ENCODE measurements around the gene SLC13A4.

Gene SLC13A4

GRCh38 chr7:135719688-135720087 lies 8.3 kb downstream of the SLC13A4 start:
- no peak for DNase-seq (ENCODE audit: low read depth in 2 of 3, low spot score in 2 of 3)

DNA sequence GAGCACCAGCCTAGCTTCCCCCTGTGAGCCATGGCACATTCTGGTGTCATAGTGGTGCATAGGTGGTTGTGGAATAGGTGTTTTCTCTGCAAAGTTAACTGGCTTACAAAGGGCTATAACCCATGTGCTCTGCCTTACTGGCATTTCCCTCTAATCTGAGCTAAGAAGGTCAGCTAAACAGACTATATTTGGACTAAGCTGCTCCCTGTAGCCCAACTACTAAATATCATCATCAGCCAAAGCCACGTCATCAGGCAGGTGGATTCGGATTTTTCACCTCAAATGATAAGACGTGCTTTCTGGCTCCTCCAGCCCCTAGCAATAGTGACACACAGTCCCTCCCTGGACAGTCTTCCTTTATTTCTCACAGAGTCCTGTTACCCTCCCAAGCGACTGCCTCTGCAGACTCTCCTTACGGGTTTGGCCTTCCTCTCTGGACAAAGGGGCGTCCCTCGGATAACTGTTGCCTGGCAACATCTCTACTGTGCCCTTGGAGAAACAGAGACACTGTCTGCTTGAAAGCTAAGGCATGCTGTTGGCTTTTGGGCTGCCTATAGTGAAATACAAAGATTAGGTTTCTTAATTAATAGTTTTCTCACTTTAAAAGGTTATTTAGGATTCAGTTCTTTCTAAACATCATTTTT lies 9.1 kb downstream of the SLC13A4 start:
- no peak for DNase-seq (ENCODE audit: low read depth in 2 of 3, low spot score in 2 of 3)

- DNase-seq (ENCODE audit: low read depth in 2 of 3, low spot score in 2 of 3), result no peak
Measured at GRCh38 chr7:135718219-135718618, 9.8 kb downstream of the SLC13A4 start.

DNA sequence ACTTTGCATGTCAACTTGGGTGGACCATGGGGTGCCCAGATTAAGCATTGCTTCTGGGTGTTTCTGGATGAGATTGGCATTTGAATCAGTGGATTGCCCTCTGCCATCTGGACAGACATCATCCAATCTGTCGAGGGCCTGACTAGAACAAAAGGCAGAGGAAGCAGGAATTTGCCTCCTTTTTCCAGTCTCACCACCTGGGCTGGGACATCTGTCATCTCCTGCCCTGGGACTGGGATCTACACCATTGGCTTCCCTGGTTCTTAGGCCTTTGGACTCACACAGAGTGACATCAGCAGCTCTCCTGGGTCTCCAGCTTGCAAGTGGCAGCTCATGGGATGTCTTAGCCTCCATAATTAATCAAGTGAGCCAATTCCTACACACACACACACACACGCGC lies 10.3 kb downstream of the SLC13A4 start:
- DNase-seq (ENCODE audit: low read depth in 2 of 3, low spot score in 2 of 3), result no peak

DNA sequence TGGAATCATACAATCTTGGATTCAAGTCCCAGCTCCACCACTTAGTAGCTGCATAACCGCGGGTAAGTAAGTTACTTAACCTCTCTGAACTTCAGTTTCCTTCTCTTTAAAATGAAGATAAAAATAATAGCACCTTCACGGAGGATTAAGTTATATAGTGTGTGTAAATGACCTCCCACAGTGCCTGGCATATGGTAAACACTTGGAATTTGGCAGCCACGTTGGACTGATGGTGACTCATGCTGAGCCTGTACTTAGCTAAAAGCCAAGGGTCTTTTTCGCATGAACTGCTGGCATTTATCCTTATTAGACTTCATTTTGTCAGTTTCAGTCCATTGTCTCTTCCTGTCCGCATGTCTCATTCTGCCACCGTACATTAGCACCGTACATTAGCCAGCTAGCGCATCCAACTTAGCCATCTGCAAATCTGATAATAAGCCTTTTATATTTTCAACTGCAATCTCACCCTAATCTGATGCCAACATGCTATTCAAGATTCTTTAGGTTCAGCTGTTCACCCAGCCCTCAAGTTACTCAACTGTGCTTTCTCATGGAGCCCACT lies 11.2 kb downstream of the SLC13A4 start:
- DNase-seq (ENCODE audit: low read depth in 2 of 3, low spot score in 2 of 3), result no peak

DNA sequence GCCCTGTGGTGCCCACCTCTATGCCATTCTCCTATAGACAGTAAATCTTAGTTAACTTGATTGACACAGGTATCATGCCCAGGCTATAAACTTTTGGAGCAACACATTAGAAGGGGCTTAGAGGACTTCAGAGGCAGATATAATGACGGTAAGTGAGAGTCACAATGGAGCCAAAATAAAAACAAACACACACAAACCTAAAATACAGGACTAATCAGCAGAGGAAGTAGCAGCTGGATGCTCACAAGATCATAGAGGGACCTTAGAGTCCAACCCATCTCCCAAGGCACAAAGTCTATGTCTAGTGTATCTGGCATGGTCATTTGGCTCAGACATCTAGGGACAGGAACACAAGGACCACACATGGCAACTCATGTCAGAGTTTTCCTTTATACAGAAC lies 12.3 kb downstream of the SLC13A4 start:
- no peak for DNase-seq (ENCODE audit: low read depth in 2 of 3, low spot score in 2 of 3)

DNA sequence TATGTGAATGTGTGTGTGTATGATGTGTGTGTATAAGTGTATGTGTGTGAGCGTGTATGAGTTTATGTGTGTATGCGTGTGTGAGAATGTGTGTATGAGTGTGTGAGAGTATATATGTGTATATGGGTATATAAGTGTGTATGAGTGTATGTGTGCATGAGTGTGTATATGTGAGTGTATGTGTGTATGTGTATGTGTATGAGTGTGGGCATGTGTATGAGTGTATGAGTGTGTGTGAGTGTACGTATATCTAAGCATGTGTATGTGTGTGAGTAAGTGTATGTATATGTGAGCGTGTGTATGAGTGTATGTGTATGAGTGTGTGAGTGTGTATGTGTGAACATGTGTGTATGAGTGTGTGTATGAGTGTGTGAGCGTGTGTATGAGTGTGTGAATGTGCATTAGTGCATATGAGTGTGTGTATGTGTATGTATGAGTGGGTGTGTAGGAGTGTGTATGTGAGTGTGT lies 12.9 kb downstream of the SLC13A4 start:
- no peak for DNase-seq (ENCODE audit: low read depth in 2 of 3, low spot score in 2 of 3)

DNA sequence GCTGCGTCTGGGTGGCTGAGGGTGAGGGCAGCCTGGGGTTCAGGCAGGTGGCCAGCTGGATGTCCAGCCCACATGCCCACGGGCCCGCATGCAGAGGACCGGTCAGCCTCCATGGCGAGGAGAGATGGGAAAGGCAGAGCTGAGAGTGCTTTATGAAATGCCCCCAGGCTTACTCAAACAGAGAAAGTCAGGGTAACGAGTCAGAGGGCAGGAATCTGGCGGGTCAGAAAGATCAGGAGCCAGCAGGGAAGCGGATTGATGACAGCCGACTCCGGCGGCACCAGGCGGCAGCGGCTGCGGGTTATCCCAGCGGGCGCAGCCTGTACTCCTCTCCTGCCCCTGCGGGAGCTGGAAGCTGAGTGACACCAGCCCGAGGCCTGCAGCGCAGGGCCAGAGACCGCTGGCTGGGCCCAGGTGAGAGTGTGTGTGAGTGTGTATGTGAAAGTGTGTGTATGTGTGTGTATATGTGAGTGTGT lies 13.4 kb downstream of the SLC13A4 start:
- no peak for DNase-seq (ENCODE audit: low read depth in 2 of 3, low spot score in 2 of 3)

DNA sequence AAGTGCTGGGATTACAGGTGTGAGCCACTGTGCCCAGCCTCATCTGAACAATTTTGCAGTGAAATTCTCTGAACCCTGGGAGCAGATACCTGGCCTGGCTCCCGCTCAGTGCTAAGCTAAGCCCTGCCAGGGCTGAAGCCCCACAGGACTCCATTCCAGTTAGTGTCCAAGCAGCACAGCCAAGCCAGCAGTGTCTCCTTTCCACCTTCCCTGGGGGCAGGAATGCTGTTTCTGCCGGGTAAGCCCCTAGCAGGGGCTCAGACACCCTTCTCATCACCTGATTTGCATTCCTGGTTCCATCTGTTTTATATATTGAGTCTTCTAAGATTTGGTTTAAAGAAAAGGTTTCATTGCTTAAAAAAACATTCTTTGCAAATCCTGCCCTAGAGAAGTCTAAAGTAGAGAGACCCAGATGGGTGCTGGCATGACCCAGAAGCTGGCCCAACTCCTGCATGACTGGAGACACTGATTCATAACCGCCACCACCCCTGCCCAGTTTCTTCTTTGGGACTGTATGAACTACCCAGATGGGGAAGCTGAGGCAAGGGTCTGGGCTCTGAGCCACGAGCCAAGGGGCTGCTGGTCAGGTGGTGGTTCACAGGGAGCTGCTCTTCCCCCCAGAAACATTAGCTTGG lies 14.0 kb downstream of the SLC13A4 start:
- DNase-seq (ENCODE audit: low read depth in 2 of 3, low spot score in 2 of 3), result no peak

- DNase-seq (ENCODE audit: low read depth in 2 of 3, low spot score in 2 of 3), result no peak
Measured at GRCh38 chr7:135712796-135713195, 15.2 kb downstream of the SLC13A4 start.

DNA sequence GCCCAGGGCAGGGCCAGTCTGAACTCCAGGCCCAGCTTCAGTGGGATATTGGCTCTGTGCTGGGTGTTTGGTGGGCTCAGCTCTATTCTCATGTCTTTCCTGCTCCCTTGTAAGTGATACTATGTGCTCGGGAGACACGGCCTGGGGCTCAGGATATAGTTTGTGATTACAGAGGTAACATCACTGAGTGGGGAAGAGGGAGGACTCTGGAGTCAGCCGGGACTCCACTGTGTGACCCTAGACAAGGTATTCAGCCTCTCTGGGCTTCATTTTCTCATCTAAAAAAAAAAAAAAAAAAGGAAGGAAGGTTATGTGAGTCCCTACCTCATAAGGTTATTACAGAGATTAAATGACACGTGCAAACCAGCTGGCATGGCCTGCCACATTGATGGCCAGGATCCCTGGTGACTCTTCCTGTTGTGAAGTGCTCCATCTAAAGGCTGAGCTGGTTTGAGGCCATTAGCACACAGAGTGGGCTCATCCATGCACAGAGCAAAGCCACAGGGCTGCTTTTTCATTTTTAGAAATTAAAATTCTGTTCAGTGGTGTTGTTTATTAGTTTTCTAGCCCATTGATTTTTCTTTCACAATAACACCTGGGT lies 15.7 kb downstream of the SLC13A4 start:
- DNase-seq (ENCODE audit: low read depth in 2 of 3, low spot score in 2 of 3), result no peak

DNA sequence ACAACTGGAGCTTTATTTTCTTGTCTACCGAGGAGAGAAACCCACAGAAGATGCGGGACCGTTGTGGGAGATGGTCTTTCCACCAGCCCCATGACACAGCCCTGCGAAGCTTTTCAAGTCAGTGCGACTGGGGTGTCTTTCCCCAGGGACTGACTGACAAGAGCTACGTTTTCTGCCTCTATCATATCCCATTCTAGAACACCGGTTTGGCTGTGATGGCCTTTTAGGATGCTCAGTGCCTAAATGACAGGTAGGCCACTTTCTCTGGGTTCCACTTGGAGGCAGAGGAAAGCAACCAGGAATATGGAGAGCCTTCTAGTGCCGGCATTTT lies 16.9 kb downstream of the SLC13A4 start:
- DNase-seq (ENCODE audit: low read depth in 2 of 3, low spot score in 2 of 3), result no peak

GRCh38 chr7:135710417-135711138 lies 17.4 kb downstream of the SLC13A4 start:
- no peak for DNase-seq (ENCODE audit: low read depth in 2 of 3, low spot score in 2 of 3)

GRCh38 chr7:135709508-135709907 lies 18.5 kb downstream of the SLC13A4 start:
- DNase-seq (ENCODE audit: low read depth in 2 of 3, low spot score in 2 of 3), result no peak

DNA sequence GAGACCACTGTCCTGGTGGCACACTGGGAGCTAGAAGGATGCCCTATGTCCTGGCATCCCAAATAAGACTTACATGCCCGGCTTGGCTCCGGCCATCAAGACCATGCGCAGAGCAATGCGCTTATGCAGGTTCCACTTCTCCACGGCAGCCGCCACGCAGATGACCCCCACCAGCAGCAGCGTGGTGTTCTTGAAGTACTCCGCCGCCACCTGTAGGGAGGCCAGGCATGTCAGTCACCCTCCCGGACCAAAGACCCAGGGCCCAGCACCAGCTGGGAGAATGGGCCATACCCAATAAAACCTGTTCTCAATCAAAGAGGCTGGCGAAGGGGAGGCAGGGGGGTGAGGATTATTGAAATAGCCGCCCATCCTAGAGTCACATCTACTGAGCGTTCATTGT lies 19.9 kb downstream of the SLC13A4 start:
- no peak for DNase-seq (ENCODE audit: low read depth in 2 of 3, low spot score in 2 of 3)

DNA sequence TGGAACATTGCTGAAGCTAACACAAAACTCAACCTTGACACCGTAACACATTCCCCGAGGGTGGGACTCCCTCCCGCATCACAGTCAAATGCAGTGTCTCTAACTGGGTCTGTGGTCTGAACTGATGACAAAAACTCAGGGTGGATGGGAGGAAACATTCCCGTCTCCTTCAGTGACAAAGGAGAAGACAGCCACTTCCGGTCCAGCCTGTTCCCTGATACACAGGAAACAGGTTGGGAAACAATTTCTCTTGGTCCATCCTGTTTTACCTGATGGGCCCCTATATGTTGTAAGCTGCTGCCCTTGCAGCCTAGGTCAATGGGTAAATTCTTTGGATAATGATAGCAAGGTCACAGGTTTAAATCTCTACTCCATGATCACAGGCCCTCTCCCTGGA lies 20.4 kb downstream of the SLC13A4 start:
- DNase-seq (ENCODE audit: low read depth in 2 of 3, low spot score in 2 of 3), result no peak

GRCh38 chr7:135706858-135707569 lies 21.0 kb downstream of the SLC13A4 start:
- no peak for DNase-seq (ENCODE audit: low read depth in 2 of 3, low spot score in 2 of 3)

DNA sequence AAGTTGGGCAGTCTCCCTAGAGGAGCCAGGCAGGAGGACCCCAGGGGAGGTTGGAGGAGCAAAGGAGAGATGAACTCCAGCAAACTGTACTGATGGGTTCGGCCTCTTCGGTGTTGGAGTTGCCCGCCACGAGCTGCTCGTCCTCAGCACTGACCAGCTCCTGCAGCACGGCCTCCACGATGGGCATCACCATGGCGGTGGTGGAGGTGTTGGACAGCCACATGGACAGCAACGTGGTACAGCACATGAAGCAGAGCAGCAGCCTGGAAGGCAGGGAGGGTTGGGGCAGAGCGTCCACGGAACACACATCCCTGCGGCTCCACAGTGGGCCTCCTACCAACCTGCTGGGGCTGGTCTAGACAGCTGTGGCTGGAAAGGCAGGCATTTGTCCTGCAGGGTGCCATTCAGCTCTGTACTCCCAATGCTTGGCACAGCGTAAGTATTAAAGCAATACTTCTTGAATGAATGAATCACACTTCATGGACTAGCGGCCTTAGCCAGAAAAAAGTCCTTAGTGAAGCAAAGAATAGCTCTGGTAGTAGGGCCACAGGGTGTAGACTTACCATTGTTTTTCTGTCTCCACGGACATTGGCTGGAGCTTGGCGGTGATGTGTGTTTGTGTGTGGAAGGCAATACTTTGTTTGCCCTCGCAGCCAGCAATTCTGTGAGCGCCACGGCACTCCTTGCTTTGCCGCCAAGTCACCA lies 21.8 kb downstream of the SLC13A4 start:
- no peak for DNase-seq (ENCODE audit: low read depth in 2 of 3, low spot score in 2 of 3)

GRCh38 chr7:135704698-135705097 lies 23.3 kb downstream of the SLC13A4 start:
- no peak for DNase-seq (ENCODE audit: low read depth in 2 of 3, low spot score in 2 of 3)

DNA sequence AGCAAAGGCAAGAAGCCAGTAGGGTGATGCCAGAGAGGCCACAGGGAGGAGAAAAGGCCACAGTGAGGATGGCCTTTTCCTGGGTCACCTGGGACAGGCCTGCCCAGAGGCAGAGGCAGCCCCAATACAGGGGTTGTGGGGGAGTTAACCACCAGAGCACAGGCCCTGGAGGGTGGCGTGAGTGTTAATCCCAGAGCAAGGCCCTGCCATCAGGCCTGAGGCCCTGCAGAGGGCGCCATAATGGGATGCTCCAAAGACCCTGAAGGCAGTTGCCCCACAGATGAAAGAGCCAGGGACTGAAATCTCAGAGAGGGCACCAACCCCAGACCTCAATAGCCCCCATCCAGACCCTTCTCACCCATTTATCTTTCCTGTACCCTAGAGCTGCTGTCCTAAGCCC lies 23.9 kb downstream of the SLC13A4 start:
- no peak for DNase-seq (ENCODE audit: low read depth in 2 of 3, low spot score in 2 of 3)

Data from activated CD8-positive, alpha-beta memory T cell treated with anti-CD3 and anti-CD28 coated beads for 48 hours (primary cell).